Parathyroid adenoma (tissue), 2 donors: Measurements from ENCODE around the gene IRAK2.
A peak's percentile ranks its signal among the peaks of the same experiment; 100 is the strongest.

Experiments
- H2AFZ ChIP-seq: fragments of 300-600 bp; sonication (generic); one replicate; pipeline ENCODE4 v1.7.0; 2017; ENCODE audit warnings: antibody characterized with exemption, mild to moderate bottlenecking
- H3K27ac ChIP-seq: fragments of 300-600 bp; sonication (generic); one replicate; pipeline ENCODE4 v1.7.0; 2017
- H3K27me3 ChIP-seq: fragments of 300-600 bp; sonication (generic); one replicate; pipeline ENCODE4 v1.7.0; 2017; ENCODE audit warnings: low read length; ENCODE audit not compliant: control insufficient read depth, insufficient read depth
- H3K36me3 ChIP-seq: fragments of 300-600 bp; sonication (generic); one replicate; pipeline ENCODE4 v1.7.0; 2017; ENCODE audit warnings: low read length; ENCODE audit not compliant: control insufficient read depth, insufficient read depth
- H3K4me1 ChIP-seq: fragments of 300-600 bp; sonication (generic); one replicate; pipeline ENCODE4 v1.7.0; 2017; ENCODE audit warnings: control low read depth
- H3K4me2 ChIP-seq: fragments of 300-600 bp; sonication (generic); one replicate; pipeline ENCODE4 v1.7.0; 2017; ENCODE audit warnings: low read length
- H3K4me3 ChIP-seq: fragments of 300-600 bp; sonication (generic); one replicate; pipeline ENCODE4 v1.7.0; 2017; ENCODE audit warnings: low read depth, low read length
- H3K79me2 ChIP-seq: fragments of 300-600 bp; sonication (generic); one replicate; pipeline ENCODE4 v1.7.0; 2017; ENCODE audit warnings: control low read depth
- H3K9ac ChIP-seq: fragments of 300-600 bp; sonication (generic); one replicate; pipeline ENCODE4 v1.7.0; 2017; ENCODE audit warnings: mild to moderate bottlenecking
- H3K9me3 ChIP-seq: fragments of 300-600 bp; sonication (generic); one replicate; pipeline ENCODE4 v1.7.0; 2017; ENCODE audit warnings: low read length; ENCODE audit not compliant: control insufficient read depth
- CTCF ChIP-seq: fragments of 300-600 bp; sonication (generic); IDR thresholded peaks from one replicate; pipeline ENCODE4 v1.7.0; 2017; ENCODE audit warnings: antibody characterized with exemption, mild to moderate bottlenecking
- donor health status: primary hyperparathyroidism.

Gene IRAK2

GRCh38 chr3:10164546-10165393, at the start of gene IRAK2:
Gene IRAK2, plus strand, starts transcription at chr3:10164919. Its CDS starts 36 bp downstream, at chr3:10164955.
- H3K27ac ChIP-seq: no peak within 1 kb of the TSS
- H3K79me2 ChIP-seq: no peaks in the 10 kb centered on the region
- H3K4me1 ChIP-seq: no peaks in the 10 kb centered on the region
- peak within 1 kb of the TSS; percentile 92 for H2AFZ ChIP-seq
- H3K27me3 ChIP-seq: no peaks in the 10 kb centered on the region
- no peaks in the 10 kb centered on the region for H3K36me3 ChIP-seq
- H3K9ac ChIP-seq: no peak within 1 kb of the TSS
- peak; percentile 80 for TF ChIP-seq CTCF
- H3K4me3 ChIP-seq: peak within 1 kb of the TSS; percentile 64
- no peaks in the 10 kb centered on the region for H3K9me3 ChIP-seq
- peak within 1 kb of the TSS; percentile 83 for H3K4me2 ChIP-seq

GRCh38 chr3:10115326-10116137, 49.2 kb upstream of the IRAK2 start, which contains the start of gene BRK1:
Gene BRK1, plus strand, starts transcription at chr3:10115675. Its CDS starts 27 bp downstream, at chr3:10115702.
- Histone ChIP-seq H3K27ac (peak within 1 kb of the TSS; percentile 74), H3K9ac (peak within 1 kb of the TSS; percentile 1), H3K4me2 (peak within 1 kb of the TSS; percentile 92), H3K79me2 (peaks cover 28% of the 10 kb centered on the region), H2AFZ (peak within 1 kb of the TSS; percentile 96), H3K4me1 (peaks cover 8% of the 10 kb centered on the region), H3K4me3 (peak within 1 kb of the TSS; percentile 80), H3K27me3 (no peaks in the 10 kb centered on the region), H3K9me3 (no peaks in the 10 kb centered on the region), H3K36me3 (no peaks in the 10 kb centered on the region)
- TF ChIP-seq CTCF: no peak

- TF ChIP-seq CTCF: no peak
- peak overlapping the region; percentile 80 for H3K4me3 ChIP-seq
- peaks cover 8% of the 10 kb centered on the region for H3K4me1 ChIP-seq
- peak overlapping the region; percentile 1 for H3K9ac ChIP-seq
- H3K9me3 ChIP-seq: no peaks in the 10 kb centered on the region
- peak overlapping the region; percentile 69 for H3K4me2 ChIP-seq
- no peaks in the 10 kb centered on the region for H3K27me3 ChIP-seq
- no peaks in the 10 kb centered on the region for H3K36me3 ChIP-seq
- peak overlapping the region; percentile 96 for H2AFZ ChIP-seq
- peaks cover 28% of the 10 kb centered on the region for H3K79me2 ChIP-seq
- H3K27ac ChIP-seq: peak overlapping the region; percentile 74
These were observed 48.6 kb upstream of the IRAK2 start for GRCh38 chr3:10116138-10116460.

- Histone ChIP-seq H3K4me3 (no peak overlapping the region), H3K79me2 (peaks cover 28% of the 10 kb centered on the region), H3K27me3 (no peaks in the 10 kb centered on the region), H3K27ac (no peak overlapping the region), H3K9ac (no peak overlapping the region), H3K4me1 (peaks cover 8% of the 10 kb centered on the region), H3K36me3 (no peaks in the 10 kb centered on the region), H3K9me3 (no peaks in the 10 kb centered on the region), H3K4me2 (no peak overlapping the region), H2AFZ (no peak overlapping the region)
- TF ChIP-seq CTCF: no peak
These were observed 47.8 kb upstream of the IRAK2 start for GRCh38 chr3:10116928-10117327.
